Peyer's patch (tissue), 4 donors: ENCODE data around the gene TTLL8.

Experiments
- POLR2A ChIP-seq, 2 donors: fragments of 450-650 bp; IDR thresholded peaks; one replicate each; pipeline ENCODE4 v1.5.1; 2017; ENCODE audit warnings: antibody characterized with exemption in 2 of 2, mild to moderate bottlenecking in 2 of 2, moderate library complexity in 2 of 2
- TF ChIP-seq, protein P1 (sequence below), 6 experiments: fragments of 450-650 bp in 4 of 6; fragments of 200-600 bp in 2 of 6; sonication (generic) in 1 of 6; IDR thresholded peaks; one replicate each; pipeline ENCODE4 v1.5.1; 2017 to 2019; ENCODE audit warnings: antibody characterized with exemption in 6 of 6, mild to moderate bottlenecking in 3 of 6, moderate library complexity in 1 of 6

GRCh38 chr22:50084614-50085021 is 26.5 kb upstream of the TTLL8 start:
- TF ChIP-seq, protein P1, sequence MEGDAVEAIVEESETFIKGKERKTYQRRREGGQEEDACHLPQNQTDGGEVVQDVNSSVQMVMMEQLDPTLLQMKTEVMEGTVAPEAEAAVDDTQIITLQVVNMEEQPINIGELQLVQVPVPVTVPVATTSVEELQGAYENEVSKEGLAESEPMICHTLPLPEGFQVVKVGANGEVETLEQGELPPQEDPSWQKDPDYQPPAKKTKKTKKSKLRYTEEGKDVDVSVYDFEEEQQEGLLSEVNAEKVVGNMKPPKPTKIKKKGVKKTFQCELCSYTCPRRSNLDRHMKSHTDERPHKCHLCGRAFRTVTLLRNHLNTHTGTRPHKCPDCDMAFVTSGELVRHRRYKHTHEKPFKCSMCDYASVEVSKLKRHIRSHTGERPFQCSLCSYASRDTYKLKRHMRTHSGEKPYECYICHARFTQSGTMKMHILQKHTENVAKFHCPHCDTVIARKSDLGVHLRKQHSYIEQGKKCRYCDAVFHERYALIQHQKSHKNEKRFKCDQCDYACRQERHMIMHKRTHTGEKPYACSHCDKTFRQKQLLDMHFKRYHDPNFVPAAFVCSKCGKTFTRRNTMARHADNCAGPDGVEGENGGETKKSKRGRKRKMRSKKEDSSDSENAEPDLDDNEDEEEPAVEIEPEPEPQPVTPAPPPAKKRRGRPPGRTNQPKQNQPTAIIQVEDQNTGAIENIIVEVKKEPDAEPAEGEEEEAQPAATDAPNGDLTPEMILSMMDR (IDR thresholded peaks at IDR 0.05), result no peak
- TF ChIP-seq POLR2A (IDR thresholded peaks at IDR 0.05), result no peak
